ENCODE measurements around the gene ACTG1.

Gene ACTG1

DNA sequence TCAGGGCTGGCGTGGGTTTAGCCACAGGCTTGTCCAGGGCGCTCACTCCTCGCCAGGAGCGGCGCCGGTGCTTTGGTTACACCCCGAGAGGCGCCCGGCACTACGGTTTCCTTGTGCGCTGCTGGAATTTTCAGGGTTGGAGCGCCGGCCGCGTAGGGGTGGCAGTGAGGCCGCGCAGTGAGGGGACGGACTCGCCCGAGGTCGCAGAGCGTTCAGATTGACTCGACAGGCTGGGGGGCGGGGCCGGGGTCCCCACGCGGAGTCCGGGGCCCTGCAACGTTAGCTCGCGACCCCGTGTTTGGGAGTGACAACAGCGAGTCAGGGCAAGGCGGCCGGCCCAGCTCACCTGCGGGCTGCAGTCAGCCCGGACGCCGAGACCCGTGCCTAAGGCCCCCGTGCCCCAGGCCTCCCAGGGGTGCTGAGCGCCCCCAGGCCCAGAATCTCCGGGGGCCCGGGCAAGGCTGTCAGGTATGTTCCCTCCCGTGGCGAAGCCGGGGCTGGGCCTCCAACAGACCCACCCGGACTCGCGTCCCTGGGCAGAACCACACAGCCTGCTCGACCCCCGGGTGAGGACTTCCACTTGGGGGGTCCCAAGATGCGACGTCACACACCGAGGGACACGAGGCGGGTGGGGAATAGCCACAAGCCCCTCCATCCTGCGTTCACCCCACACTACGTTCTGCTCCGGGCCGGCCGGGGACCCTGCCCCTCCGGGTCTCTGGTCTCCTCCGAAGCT is 1.3 kb upstream of the ACTG1 start:
- H3K4me3 ChIP-seq (ENCODE audit: low read depth in 1 of 2, low read length in 2 of 2): peak overlapping the region; percentile 60 to 89
- peaks cover 28 to 33% of the 10 kb centered on the region in 2 donors for H3K36me3 ChIP-seq (ENCODE audit: control insufficient read depth in 1 of 2, insufficient read depth in 2 of 2, low read length in 2 of 2)
- peaks cover 9 to 43% of the 10 kb centered on the region in 2 donors for H3K4me1 ChIP-seq (ENCODE audit: control insufficient read depth in 1 of 2, insufficient read depth in 2 of 2, low read length in 2 of 2)
- no peaks in the 10 kb centered on the region for H3K9me3 ChIP-seq (ENCODE audit: control insufficient read depth in 1 of 2, low read length in 2 of 2)
- peak overlapping the region; percentile 97 for H3K27ac ChIP-seq (ENCODE audit: low read length)
- H3K27me3 ChIP-seq (ENCODE audit: low read depth, low read length): no peaks in the 10 kb centered on the region

DNA sequence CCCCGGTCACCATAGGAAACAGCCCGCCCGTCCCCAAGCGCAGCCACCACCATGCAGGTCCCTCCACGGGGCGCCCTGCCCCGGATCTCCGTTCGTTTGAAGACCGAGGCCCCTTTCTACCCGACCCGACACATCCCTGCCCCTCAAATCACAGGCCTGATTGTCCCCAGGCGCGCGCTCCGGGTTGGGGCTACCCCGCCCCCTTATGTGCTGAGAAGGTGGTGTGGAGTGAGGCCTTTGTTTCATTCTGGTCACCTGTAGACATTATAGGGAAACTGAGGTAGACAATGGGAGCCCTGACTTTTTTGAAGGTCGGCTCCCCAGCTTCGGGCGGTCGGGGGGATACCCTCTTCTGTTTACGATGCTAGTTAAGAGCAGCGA is 763 bp upstream of the ACTG1 start:
- Histone ChIP-seq H3K4me1 (ENCODE audit: control insufficient read depth in 1 of 2, insufficient read depth in 2 of 2, low read length in 2 of 2) (peaks cover 9 to 43% of the 10 kb centered on the region in 2 donors), H3K27me3 (ENCODE audit: low read depth, low read length) (no peaks in the 10 kb centered on the region), H3K36me3 (ENCODE audit: control insufficient read depth in 1 of 2, insufficient read depth in 2 of 2, low read length in 2 of 2) (peaks cover 31 to 37% of the 10 kb centered on the region in 2 donors), H3K9me3 (ENCODE audit: control insufficient read depth in 1 of 2, low read length in 2 of 2) (no peaks in the 10 kb centered on the region), H3K27ac (ENCODE audit: low read length) (peak overlapping the region; percentile 97), H3K4me3 (ENCODE audit: low read depth in 1 of 2, low read length in 2 of 2) (peak overlapping the region; percentile 60 to 89)

DNA sequence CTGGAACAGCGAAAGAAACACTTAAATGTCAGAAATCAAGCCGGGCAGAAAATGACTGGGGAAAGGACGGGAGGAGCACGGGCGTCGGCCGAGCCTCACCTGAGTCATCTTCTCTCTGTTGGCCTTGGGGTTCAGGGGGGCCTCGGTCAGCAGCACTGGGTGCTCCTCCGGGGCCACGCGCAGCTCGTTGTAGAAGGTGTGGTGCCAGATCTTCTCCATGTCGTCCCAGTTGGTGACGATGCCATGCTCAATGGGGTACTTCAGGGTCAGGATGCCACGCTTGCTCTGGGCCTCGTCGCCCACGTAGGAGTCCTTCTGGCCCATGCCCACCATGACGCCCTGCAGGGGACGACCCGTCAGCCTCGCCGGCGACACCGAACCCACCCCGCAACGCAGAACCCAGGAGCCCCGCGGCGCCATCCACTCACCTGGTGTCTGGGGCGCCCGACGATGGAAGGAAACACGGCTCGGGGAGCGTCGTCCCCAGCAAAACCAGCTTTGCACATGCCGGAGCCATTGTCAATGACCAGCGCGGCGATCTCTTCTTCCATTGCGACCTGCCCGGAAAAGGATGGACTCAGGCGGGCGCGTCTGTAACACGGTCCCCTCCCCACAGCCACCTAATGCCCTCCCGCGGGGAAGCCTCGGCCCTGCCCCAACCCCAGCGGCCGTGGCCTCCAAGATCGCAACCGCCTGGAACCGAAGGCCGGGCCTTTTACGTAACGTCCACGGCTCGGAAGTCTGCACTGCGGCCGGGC is 616 bp downstream of the ACTG1 start:
- Histone ChIP-seq H3K4me3 (ENCODE audit: low read depth in 1 of 2, low read length in 2 of 2) (peak overlapping the region; percentile 94 to 100), H3K36me3 (ENCODE audit: control insufficient read depth in 1 of 2, insufficient read depth in 2 of 2, low read length in 2 of 2) (peaks cover 31 to 37% of the 10 kb centered on the region in 2 donors), H3K27me3 (ENCODE audit: low read depth, low read length) (no peaks in the 10 kb centered on the region), H3K27ac (ENCODE audit: low read length) (peak overlapping the region; percentile 70), H3K4me1 (ENCODE audit: control insufficient read depth in 1 of 2, insufficient read depth in 2 of 2, low read length in 2 of 2) (peaks cover 4 to 30% of the 10 kb centered on the region in 2 donors), H3K9me3 (ENCODE audit: control insufficient read depth in 1 of 2, low read length in 2 of 2) (no peaks in the 10 kb centered on the region)

DNA sequence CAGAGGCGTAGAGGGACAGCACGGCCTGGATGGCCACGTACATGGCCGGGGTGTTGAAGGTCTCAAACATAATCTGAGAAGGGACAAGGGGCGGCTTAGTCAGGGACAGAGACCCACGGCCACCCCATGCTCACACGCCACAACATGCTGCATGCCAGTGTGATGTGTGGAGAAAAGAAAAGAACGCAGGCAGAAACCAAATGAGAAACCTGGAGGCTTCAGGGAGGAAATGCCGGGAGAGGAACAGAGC is 1.1 kb downstream of the ACTG1 start:
- peaks cover 4 to 25% of the 10 kb centered on the region in 2 donors for H3K4me1 ChIP-seq (ENCODE audit: control insufficient read depth in 1 of 2, insufficient read depth in 2 of 2, low read length in 2 of 2)
- peaks cover 31 to 37% of the 10 kb centered on the region in 2 donors for H3K36me3 ChIP-seq (ENCODE audit: control insufficient read depth in 1 of 2, insufficient read depth in 2 of 2, low read length in 2 of 2)
- no peaks in the 10 kb centered on the region for H3K27me3 ChIP-seq (ENCODE audit: low read depth, low read length)
- peak overlapping the region; percentile 94 to 100 for H3K4me3 ChIP-seq (ENCODE audit: low read depth in 1 of 2, low read length in 2 of 2)
- H3K9me3 ChIP-seq (ENCODE audit: control insufficient read depth in 1 of 2, low read length in 2 of 2): no peaks in the 10 kb centered on the region
- H3K27ac ChIP-seq (ENCODE audit: low read length): peak overlapping the region; percentile 70

DNA sequence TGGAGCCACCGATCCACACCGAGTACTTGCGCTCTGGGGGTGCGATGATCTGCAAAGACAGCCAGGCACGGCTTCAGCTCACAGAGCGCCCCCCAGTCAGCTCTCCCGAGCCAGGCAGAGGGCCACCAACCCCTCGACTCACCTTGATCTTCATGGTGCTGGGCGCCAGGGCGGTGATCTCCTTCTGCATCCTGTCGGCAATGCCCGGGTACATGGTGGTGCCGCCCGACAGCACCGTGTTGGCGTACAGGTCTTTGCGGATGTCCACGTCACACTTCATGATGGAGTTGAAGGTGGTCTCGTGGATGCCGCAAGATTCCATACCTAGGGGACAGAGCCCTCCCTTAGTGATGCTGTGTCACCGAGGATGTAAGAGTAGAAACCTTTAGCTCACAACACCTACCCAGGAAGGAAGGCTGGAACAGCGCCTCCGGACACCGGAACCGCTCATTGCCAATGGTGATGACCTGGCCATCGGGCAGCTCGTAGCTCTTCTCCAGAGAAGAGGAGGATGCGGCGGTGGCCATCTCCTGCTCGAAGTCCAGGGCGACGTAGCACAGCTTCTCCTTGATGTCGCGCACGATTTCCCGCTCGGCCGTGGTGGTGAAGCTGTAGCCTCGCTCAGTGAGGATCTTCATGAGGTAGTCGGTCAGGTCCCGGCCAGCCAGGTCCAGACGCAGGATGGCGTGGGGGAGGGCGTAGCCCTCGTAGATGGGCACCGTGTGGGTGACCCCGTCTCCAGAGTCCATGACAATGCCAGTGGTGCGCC is 1.6 kb downstream of the ACTG1 start:
- H3K27me3 ChIP-seq (ENCODE audit: low read depth, low read length): no peaks in the 10 kb centered on the region
- no peaks in the 10 kb centered on the region for H3K9me3 ChIP-seq (ENCODE audit: control insufficient read depth in 1 of 2, low read length in 2 of 2)
- H3K36me3 ChIP-seq (ENCODE audit: control insufficient read depth in 1 of 2, insufficient read depth in 2 of 2, low read length in 2 of 2): peaks cover 31 to 37% of the 10 kb centered on the region in 2 donors
- H3K4me1 ChIP-seq (ENCODE audit: control insufficient read depth in 1 of 2, insufficient read depth in 2 of 2, low read length in 2 of 2): peaks cover 1 to 20% of the 10 kb centered on the region in 2 donors
- H3K4me3 ChIP-seq (ENCODE audit: low read depth in 1 of 2, low read length in 2 of 2): peak overlapping the region; percentile 94 to 100
- peak overlapping the region; percentile 70 for H3K27ac ChIP-seq (ENCODE audit: low read length)

DNA sequence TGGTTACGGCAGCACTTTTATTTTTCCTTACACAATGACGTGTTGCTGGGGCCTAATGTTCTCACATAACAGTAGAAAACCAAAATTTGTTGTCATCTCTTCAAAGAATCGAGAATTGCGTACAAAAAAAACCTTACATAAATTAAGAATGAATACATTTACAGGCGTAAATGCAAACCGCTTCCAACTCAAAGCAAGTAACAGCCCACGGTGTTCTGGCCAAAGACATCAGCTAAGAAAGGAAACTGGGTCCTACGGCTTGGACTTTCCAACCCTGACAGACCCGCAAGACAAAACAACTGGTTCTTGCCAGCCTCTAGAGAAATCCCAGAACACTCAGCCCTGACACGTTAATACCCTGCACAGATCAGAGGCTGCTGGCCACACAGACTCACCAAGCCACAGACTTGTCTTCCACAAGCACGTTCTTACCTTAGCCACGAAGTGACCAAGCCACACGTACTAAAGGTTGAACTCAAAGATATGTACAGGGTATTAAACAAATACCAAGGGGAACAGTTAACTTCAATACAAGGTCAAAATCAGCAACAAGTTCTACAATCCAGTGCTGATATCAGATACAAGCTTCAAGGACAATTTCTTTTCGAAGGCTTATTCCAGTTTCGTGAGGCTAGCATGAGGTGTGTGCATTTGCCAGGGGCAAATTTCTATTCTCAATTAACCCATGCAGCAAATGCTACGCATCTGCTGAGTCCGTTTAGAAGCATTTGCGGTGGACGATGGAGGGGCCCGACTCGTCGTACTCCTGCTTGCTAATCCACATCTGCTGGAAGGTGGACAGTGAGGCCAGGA is 2.4 kb downstream of the ACTG1 start:
- Histone ChIP-seq H3K27ac (ENCODE audit: low read length) (peak overlapping the region; percentile 70), H3K36me3 (ENCODE audit: control insufficient read depth in 1 of 2, insufficient read depth in 2 of 2, low read length in 2 of 2) (peaks cover 31 to 37% of the 10 kb centered on the region in 2 donors), H3K9me3 (ENCODE audit: control insufficient read depth in 1 of 2, low read length in 2 of 2) (no peaks in the 10 kb centered on the region), H3K4me1 (ENCODE audit: control insufficient read depth in 1 of 2, insufficient read depth in 2 of 2, low read length in 2 of 2) (peaks cover 0 to 12% of the 10 kb centered on the region in 2 donors), H3K4me3 (ENCODE audit: low read depth in 1 of 2, low read length in 2 of 2) (peak overlapping the region; percentile 94 to 100), H3K27me3 (ENCODE audit: low read depth, low read length) (no peaks in the 10 kb centered on the region)

DNA sequence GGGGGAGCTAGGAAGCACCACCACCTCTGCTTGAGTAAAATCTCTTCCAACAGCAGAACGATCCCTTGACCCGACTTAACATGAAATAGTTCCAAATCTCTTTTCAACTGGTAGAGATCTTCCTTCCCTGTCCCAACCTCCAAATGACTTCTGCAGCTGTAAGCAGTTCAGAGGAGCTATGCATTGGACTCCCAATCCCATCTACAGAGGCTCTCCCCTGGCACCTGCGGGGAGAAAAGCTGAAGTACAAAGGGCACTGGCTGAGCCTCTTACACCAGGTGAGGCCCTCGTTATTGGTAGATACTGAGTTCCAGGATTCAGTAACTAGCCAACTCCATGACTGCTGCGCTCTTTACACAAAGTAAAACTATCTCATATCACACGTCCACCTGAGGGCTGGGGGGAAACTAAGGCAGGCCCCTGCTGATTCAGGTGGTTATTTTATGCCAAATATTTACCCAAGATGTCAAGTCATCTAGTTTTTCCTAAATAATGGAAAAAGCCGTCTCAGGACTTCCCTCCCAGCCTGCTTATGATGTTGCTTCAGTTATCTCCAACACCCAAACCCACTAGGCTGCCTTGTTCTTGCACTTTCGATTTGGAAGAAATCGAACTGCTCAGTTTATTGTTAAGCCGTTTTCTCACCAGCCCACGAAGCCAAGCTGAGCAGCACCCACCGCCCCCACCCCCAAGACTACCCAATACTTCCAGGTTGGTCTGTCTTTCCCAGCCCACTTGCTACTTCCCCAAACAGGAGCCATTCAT is 3.2 kb downstream of the ACTG1 start:
- Histone ChIP-seq H3K4me3 (ENCODE audit: low read depth in 1 of 2, low read length in 2 of 2) (peak overlapping the region; percentile 94 to 100), H3K27ac (ENCODE audit: low read length) (peak overlapping the region; percentile 70), H3K9me3 (ENCODE audit: control insufficient read depth in 1 of 2, low read length in 2 of 2) (no peaks in the 10 kb centered on the region), H3K36me3 (ENCODE audit: control insufficient read depth in 1 of 2, insufficient read depth in 2 of 2, low read length in 2 of 2) (peaks cover 31 to 37% of the 10 kb centered on the region in 2 donors), H3K4me1 (ENCODE audit: control insufficient read depth in 1 of 2, insufficient read depth in 2 of 2, low read length in 2 of 2) (peaks cover 0 to 12% of the 10 kb centered on the region in 2 donors), H3K27me3 (ENCODE audit: low read depth, low read length) (no peaks in the 10 kb centered on the region)

DNA sequence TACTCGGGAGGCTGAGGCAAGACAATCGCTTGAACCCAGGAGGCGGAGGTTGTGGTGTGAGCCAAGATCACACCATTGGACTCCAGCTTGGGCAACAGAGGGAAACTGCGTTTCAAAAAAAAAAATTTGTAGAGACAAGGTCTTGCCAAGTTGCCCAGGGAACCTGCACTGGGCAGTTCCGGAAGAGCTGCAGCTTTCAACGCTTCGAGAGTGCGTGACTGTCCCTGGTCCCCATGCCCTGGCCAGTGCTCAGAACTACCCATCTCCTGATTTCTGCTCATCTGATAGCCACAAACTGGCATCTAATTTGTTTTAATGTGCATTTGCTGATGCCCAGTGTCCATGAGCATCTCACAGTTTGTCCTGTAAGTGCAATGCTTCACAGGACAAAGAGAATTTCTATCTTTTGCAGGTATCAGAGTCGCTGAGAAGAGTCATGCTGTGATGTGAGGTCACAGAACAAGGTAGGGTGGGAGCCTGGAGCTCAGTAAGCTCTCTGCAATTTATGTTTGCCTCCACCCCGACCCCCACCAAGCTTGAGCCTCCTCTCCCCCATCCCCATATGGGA is 3.9 kb downstream of the ACTG1 start:
- peak overlapping the region; percentile 94 to 100 for H3K4me3 ChIP-seq (ENCODE audit: low read depth in 1 of 2, low read length in 2 of 2)
- peaks cover 0 to 12% of the 10 kb centered on the region in 2 donors for H3K4me1 ChIP-seq (ENCODE audit: control insufficient read depth in 1 of 2, insufficient read depth in 2 of 2, low read length in 2 of 2)

DNA sequence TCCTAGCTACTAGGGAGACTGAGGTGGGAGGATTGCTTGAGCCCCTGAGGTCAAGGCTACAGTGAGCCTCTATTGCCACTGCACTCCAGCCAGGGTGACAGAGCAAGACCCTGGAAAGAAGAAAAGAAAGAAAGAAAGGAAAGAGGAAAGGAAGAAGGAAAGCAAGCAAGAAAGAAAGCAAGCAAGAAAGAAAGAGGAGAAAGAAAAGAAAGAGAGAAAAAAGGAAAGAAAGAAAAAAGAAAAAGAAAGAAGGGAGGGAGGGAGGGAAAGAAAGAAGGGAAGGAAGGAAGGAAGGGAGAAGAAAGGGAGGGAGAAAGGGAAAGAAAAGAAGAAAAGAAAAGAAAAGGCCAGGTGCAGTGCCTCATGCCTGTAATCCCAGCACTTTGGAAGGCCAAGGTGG is 9.0 kb downstream of the ACTG1 start:
- Histone ChIP-seq H3K27me3 (ENCODE audit: low read depth, low read length) (no peaks in the 10 kb centered on the region), H3K27ac (ENCODE audit: low read length) (no peak overlapping the region), H3K4me3 (ENCODE audit: low read depth in 1 of 2, low read length in 2 of 2) (no peak overlapping the region), H3K9me3 (ENCODE audit: control insufficient read depth in 1 of 2, low read length in 2 of 2) (no peaks in the 10 kb centered on the region), H3K36me3 (ENCODE audit: control insufficient read depth in 1 of 2, insufficient read depth in 2 of 2, low read length in 2 of 2) (peaks cover under 1 to 1% of the 10 kb centered on the region in 2 donors), H3K4me1 (ENCODE audit: control insufficient read depth in 1 of 2, insufficient read depth in 2 of 2, low read length in 2 of 2) (peaks cover 0 to 11% of the 10 kb centered on the region in 2 donors)

More for the DNA sequence above, 3.9 kb downstream of the ACTG1 start:
- H3K36me3 ChIP-seq (ENCODE audit: control insufficient read depth in 1 of 2, insufficient read depth in 2 of 2, low read length in 2 of 2): peaks cover 31 to 37% of the 10 kb centered on the region in 2 donors
- no peaks in the 10 kb centered on the region for H3K9me3 ChIP-seq (ENCODE audit: control insufficient read depth in 1 of 2, low read length in 2 of 2)
- peak overlapping the region; percentile 70 for H3K27ac ChIP-seq (ENCODE audit: low read length)
- H3K27me3 ChIP-seq (ENCODE audit: low read depth, low read length): no peaks in the 10 kb centered on the region

DNA sequence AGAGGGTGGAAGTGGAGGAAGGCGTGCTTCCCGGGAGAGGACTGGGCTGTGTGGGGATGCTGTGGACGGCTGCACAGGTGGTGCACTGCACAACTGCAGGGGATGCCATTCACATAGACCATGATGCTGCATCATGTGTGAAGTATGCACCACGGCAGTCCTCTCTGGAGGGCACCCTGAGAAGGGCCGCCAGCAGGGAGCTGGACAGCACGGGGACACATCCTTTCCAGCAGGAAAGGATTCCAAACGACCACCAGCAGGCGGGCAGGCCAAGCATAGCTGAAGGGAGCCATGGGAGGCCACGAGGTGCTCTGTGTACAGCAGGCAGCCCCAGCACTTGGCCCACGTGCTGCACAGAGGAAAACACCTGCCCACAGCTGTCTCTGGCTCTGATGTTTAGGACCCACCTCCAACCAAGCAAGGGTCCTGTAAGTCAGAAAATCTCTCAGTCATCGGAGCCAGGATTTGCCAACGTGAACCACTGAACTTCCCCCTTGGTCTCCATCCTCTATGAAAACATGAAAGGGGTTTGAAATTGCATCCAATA is 10.1 kb downstream of the ACTG1 start:
- H3K27ac ChIP-seq (ENCODE audit: low read length): no peak overlapping the region
- no peaks in the 10 kb centered on the region for H3K9me3 ChIP-seq (ENCODE audit: control insufficient read depth in 1 of 2, low read length in 2 of 2)
- H3K27me3 ChIP-seq (ENCODE audit: low read depth, low read length): no peaks in the 10 kb centered on the region
- H3K4me3 ChIP-seq (ENCODE audit: low read depth in 1 of 2, low read length in 2 of 2): no peak overlapping the region
- H3K36me3 ChIP-seq (ENCODE audit: control insufficient read depth in 1 of 2, insufficient read depth in 2 of 2, low read length in 2 of 2): no peaks in the 10 kb centered on the region
- H3K4me1 ChIP-seq (ENCODE audit: control insufficient read depth in 1 of 2, insufficient read depth in 2 of 2, low read length in 2 of 2): peaks cover 0 to 8% of the 10 kb centered on the region in 2 donors

All from muscle layer of duodenum (tissue), 2 donors.